ENCODE data around the gene ENDOD1.

DNA sequence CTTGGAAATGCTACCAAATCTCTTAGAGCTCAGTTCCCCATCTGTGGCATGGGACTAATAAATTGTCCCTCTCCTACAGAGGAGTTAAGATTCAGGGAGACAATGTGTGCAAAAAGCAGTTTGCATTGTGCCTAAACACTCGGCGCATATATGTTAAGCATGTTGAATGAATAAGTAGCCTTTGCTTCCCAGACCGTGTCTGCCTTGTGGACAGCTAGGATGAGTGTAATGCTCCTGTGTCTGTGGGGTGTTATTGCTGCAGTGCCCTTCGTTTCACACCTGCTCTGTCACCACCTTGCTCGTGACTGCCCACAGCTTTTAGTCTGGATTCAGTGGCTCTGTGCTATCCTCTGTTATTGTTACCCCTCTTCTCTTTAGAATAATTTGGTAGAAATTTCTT is 14.1 kb downstream of the ENDOD1 start:
- TF ChIP-seq, protein P1, sequence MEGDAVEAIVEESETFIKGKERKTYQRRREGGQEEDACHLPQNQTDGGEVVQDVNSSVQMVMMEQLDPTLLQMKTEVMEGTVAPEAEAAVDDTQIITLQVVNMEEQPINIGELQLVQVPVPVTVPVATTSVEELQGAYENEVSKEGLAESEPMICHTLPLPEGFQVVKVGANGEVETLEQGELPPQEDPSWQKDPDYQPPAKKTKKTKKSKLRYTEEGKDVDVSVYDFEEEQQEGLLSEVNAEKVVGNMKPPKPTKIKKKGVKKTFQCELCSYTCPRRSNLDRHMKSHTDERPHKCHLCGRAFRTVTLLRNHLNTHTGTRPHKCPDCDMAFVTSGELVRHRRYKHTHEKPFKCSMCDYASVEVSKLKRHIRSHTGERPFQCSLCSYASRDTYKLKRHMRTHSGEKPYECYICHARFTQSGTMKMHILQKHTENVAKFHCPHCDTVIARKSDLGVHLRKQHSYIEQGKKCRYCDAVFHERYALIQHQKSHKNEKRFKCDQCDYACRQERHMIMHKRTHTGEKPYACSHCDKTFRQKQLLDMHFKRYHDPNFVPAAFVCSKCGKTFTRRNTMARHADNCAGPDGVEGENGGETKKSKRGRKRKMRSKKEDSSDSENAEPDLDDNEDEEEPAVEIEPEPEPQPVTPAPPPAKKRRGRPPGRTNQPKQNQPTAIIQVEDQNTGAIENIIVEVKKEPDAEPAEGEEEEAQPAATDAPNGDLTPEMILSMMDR (IDR thresholded peaks at IDR 0.05; ENCODE audit: low read depth, low read length) = no peak
- no peak for TF ChIP-seq POLR2A (IDR thresholded peaks at IDR 0.05; ENCODE audit: extremely low read depth, insufficient read length)
- no peak for TF ChIP-seq MYC (IDR thresholded peaks at IDR 0.05; ENCODE audit: low read depth, low read length)
- TF ChIP-seq, protein P2, sequence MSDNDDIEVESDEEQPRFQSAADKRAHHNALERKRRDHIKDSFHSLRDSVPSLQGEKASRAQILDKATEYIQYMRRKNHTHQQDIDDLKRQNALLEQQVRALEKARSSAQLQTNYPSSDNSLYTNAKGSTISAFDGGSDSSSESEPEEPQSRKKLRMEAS (IDR thresholded peaks at IDR 0.05; ENCODE audit: low read depth, low read length) = no peak

All from NB4 (cell line).